ENCODE measurements around the gene FNIP2.
"Not testable (repeated sequence)": the region's sequence is repeated elsewhere in the genome, so short reads cannot be mapped to it uniquely, and the experiment has no call there.

The FNIP2 gene

DNA sequence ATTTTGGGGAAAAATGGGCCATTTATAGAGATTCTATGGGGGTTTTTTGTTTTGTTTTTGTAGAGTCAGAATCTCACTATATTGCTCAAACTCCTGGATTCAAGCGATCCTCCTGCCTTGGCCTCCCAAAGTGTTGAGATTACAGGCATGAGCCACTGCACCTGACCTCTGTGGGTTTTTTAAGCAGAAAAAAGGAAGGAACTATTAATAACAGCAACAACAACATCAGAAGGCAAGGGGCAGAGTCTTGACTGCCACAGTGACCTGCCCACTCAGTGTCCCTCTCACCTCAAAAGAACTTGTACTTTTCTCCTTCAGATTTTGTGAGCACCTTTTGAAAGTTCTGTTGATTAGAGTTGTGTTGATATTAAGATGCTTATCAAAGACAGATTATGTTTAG is 48.1 kb downstream of the FNIP2 start:
- no peak for DNase-seq (ENCODE audit: low spot score)

GRCh38 chr4:158817562-158818296 is 48.9 kb downstream of the FNIP2 start:
- no peak for DNase-seq (ENCODE audit: low spot score)

- no peak for DNase-seq (ENCODE audit: low spot score)
Observed at GRCh38 chr4:158818560-158819140, 49.8 kb downstream of the FNIP2 start.

DNA sequence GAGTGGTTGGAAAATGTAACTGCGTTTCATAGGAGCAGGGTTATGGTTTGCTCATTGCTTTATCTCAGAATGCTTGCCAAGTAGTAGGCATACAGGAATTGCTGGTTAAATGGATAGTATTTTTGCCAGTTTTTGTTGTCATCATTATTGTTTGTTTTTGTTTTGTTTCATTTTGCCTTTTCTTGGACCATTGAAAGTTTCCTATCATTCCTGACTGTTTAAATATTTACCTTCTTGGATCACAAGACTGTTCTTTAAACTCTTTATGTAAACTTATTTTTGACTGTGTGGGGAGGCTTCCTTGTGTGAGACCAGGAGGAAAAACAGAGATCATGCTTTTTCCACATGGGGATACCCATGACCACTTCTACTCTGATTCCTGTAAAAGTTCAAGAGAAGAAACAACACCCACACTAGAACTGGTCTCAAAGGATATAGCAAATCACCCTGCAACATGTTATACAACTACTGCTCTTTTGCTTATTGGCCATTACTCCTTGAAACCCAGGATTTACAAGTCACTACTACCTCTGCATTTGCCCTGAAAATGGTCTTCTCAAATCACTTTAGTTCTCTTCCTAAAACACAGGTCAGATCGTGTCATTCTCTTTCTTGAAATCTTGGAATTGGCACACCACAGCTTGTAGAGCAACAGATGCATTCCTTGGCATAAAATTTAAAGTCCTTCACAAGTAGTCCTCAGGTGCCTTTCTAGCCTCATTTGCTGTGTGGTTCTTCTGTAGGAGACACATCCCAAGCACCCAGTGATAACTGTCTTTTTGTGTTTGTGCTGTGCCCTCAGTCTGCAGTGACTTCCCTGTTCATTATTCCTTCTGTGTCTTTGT is 51.3 kb downstream of the FNIP2 start:
- no peak for DNase-seq (ENCODE audit: low spot score)

- DNase-seq (ENCODE audit: low spot score): no peak
Observed at GRCh38 chr4:158821228-158821971, 52.6 kb downstream of the FNIP2 start.

DNA sequence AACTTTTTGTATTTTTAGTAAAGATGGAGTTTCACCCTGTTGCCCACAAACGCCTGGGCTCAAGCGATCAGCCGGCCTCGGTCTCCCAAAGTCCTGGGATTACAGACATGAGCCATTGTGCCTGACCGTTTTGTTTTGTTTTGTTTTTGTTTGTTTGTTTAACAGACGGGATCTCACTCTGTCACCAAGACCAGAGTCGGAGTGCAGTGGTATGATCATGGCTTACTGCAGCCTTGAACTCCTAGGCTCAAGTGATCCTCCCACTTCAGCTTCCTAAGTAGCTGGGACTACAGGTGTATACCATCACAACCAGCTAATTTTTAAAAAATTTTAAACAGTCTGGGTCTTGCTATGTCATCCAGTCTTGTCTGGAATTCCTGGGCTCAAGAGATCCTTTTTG is 53.5 kb downstream of the FNIP2 start:
- no peak for DNase-seq (ENCODE audit: low spot score)

- DNase-seq (ENCODE audit: low spot score): no peak
Observed at GRCh38 chr4:158823461-158823873, 54.6 kb downstream of the FNIP2 start.

DNA sequence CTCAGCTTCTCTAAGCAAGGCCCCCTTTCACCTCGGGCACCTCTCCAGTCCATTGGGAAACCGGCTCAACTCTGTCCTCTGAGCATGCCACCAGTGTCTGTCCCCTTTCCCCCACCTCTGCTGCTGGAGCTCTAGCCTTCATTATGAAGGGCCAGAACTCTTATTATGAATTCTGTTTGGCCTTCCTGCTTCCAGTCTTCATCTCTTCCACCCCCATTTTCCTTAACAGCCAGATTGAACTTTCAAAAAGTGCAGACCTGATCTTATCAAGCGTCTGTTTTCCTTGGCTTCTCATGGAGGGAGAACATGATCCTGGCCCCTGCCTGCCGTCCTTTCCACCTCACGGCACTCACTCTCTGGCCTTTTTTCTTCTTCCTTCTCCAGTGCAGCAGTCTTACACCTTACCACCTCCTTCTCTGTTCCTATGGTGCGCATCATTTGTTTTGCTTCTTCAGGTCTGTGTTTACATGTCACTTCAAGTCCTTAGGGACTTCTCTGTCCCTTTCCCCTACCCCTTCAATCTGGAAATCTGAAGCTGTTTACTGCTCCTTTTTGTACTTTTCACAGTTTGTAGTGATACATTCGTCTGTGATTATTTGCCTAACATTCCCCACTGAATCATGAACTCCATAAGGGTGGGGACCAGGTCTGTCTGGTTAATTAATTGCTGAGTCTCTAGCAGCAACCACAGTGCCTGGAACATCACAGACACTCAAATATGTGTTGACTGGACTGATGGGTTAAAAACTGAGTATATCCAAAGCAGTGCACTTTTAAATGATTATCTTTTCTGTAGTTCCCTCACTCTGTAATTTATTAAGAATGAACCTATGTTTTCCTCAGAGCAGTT is 55.8 kb downstream of the FNIP2 start:
- no peak for DNase-seq (ENCODE audit: low spot score)

GRCh38 chr4:158825433-158826036 is 56.7 kb downstream of the FNIP2 start:
- no peak for DNase-seq (ENCODE audit: low spot score)

DNA sequence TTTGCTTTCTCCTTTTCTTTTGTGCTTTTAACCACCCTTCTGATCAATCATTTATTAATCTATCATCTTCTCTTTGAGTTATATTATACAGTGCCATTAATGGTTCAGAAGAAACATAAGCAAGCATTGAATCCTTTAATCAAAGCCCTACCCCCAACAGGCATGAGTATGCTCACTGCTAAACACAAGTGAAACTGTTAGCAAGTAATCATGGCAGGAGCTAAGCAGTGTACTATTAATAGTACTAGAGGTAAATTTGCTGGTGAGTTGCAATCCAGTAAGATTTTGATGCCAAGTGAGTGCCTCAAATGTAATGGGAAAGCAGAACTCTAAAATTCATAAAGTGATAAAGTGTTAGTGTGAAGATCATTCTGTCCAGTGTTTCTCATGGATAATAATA is 57.2 kb downstream of the FNIP2 start:
- DNase-seq (ENCODE audit: low spot score): no peak

- DNase-seq (ENCODE audit: low spot score): peak; percentile 8
Observed at GRCh38 chr4:158826882-158827281, 58.1 kb downstream of the FNIP2 start.

DNA sequence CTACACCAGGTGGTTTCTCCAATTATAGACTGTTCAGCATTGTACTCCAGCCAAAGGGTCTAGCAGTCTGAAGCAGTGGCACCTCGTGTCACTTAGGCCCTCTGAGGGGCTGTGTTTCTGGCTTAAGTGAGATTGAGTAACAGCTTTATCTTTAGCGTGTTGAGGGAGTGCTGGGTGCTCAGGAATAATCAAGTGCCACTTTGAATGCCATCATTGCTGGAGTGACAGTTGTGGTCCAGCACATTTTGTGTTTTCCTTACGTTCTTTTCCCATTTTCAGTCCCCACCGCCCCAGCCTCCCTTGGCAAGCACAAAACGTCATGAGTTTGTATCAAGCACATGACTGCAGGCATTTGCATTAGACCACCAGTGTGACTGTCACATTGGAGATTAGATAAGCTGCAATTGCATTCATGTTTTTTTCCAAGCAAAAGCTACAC is 58.7 kb downstream of the FNIP2 start:
- DNase-seq (ENCODE audit: low spot score): no peak

DNA sequence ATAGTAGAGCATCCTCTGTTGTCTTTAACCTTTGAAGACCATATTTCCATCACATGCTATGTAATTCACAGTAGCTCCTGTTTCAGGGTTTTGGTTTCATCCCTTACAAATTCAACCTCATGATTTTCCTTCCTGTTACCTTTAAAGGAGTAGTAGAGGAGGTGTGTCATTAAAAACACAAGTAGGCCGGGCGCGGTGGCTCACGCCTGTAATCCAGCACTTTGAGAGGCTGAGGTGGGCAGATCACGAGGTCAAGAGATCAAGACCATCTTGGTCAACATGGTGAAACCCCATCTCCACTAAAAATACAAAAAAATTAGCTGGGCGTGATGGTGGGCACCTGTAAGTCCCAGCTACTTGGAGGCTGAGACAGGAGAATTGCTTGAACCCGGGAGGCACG is 59.3 kb downstream of the FNIP2 start:
- DNase-seq (ENCODE audit: low spot score): not testable (repeated sequence)

GRCh38 chr4:158829254-158829653 is 60.4 kb downstream of the FNIP2 start:
- DNase-seq (ENCODE audit: low spot score): no peak

DNA sequence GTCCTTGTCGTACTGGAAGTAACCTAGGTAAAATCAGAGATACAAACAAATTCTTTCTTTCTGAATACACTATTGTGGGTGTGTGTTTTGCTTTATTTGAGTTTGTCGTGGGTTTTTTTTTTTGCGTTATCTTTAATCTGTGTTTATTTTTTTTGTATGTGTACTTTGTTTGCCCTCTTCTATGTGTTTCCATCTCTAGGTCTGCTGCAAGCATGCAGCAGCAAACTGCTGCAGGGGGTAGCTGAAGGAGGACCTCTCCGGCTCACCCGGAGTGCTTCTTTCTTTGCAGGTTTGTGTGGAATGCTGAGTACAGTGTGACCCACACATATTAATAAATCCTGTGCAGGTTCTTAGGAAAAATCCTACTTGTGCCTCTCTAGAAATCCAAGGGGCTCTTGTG is 64.8 kb downstream of the FNIP2 start:
- no peak for DNase-seq (ENCODE audit: low spot score)

DNA sequence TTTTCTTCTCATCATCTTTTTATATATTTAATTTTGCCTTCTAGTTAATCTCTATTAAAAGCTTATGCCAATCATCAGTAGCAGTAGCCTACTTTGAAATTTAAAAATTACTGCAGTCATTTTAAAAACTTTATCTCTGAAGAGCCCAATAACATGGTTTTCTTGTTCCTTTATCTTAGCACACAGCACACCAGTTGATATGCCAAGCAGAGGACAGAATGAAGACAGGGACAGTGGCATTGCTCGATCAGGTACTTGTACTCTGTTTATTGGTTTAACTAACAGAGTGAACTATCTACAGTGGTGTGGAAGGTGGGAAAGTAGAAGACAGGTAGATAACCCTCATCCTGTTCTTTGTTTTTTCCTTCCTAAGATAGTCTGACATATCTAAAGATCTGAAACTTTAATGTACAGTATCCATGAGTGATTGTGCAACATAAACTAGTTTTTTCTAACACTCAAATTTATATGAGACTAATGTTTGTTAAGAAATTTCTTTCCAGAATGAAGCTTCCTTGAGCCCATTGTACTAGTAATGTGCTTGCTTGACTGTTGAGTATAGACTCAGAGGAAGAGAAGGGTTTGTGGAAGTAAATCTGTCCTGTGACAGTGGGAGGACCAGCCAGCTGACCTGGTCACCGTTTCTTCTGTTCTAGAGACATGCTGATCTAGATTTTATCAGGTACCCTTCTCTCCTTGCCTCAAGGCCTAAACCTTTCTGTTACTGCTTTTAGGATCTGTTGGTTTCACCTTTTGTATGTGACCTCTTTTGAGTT is 66.6 kb downstream of the FNIP2 start:
- no peak for DNase-seq (ENCODE audit: low spot score)

GRCh38 chr4:158836002-158836369 is 67.2 kb downstream of the FNIP2 start:
- no peak for DNase-seq (ENCODE audit: low spot score)

DNA sequence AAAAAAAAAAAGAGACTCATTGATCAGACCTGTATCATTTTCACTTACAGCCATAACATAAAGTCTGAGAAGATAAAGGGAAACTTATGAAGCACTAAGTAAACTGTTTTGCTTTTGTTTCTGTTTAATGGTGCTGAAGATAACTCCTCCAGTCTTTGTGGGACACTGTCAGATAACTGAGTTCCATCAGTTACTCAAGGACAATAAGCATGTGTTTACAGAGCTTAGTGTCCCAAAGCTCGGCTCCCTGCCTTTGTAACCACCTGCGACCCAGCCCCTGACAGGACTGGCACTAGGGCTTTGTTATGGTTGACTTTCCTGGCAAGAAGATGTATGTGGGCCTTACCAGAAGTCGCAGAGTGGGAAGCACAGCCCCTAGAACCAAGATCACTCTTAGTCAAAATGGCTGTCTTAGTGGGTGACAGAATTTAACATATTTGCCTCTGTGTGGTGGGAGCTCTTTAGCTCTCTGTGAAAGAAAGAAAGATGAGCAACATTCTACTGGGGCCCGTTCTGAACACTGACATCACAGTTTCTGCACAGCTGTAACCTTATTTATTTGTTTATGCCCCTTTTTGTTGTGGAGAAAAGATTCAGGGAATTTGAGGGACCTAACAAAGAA is 68.1 kb downstream of the FNIP2 start:
- no peak for DNase-seq (ENCODE audit: low spot score)

- DNase-seq (ENCODE audit: low spot score): no peak
Observed at GRCh38 chr4:158837527-158838141, 68.8 kb downstream of the FNIP2 start.

All from CD4-positive, alpha-beta T cell treated with Interleukin-6 at 100 ng/mL for 8 hours (primary cell).